Activated naive CD4-positive, alpha-beta T cell treated with anti-CD3 and anti-CD28 coated beads, Interleukin-2, amount 50 U/mL, for 72 hours (primary cell): ENCODE measurements around the gene RIMBP3B. TPM values are rescaled to one million over a fixed set of nuclear protein-coding genes. Genes with fewer than 3 reads are reported as not detected.

Experiments
- total RNA-seq, 2 donors: library from RNA; stranded (reverse); gene quantifications; one replicate each; pipeline ENCODE4 v1.2.3, GENCODE V29; 2022

Gene RIMBP3B
- total RNA-seq, 2 donors from 2014 or later = 0.07 to 0.27 TPM

Other genes starting within 250 kb of the RIMBP3B start
- 1 to 10 TPM; 6.0 to 6.8 TPM for gene HIC2, start 33.6 kb downstream of the RIMBP3B start, total RNA-seq
- 1 to 10 TPM in 1 of 2 donors, under 1 TPM in 1; 0.93 to 3.2 TPM for gene TMEM191C, start 83.6 kb downstream of the RIMBP3B start, total RNA-seq
- gene RIMBP3C, start 167.7 kb downstream of the RIMBP3B start, total RNA-seq = under 1 TPM; 0.25 to 0.33 TPM
- gene UBE2L3, start 184.0 kb downstream of the RIMBP3B start, total RNA-seq = 10 to 100 TPM; 46.1 to 62.5 TPM
- gene YDJC, start 246.3 kb downstream of the RIMBP3B start, total RNA-seq = 10 to 100 TPM; 26.9 to 47.9 TPM
- under 1 TPM in 1 of 2 donors, not detected in 1; 0.54 TPM for gene CCDC116, start 249.0 kb downstream of the RIMBP3B start, total RNA-seq